ENCODE data around the gene SELENOP.
"Not testable (repeated sequence)": the region's sequence is repeated elsewhere in the genome, so short reads cannot be mapped to it uniquely, and the experiment has no call there.

Gene SELENOP

GRCh38 chr5:42811591-42812446 lies at the start of gene SELENOP:
Gene SELENOP (minus strand): TSS chr5:42811892. CDS start chr5:42808353, 3,539 bp downstream.
- DNase-seq = no peak

- DNase-seq = no peak
Observed at GRCh38 chr5:42858687-42859086, 47.0 kb upstream of the SELENOP start.

GRCh38 chr5:42858031-42858643 lies 46.4 kb upstream of the SELENOP start:
- no peak for DNase-seq

DNA sequence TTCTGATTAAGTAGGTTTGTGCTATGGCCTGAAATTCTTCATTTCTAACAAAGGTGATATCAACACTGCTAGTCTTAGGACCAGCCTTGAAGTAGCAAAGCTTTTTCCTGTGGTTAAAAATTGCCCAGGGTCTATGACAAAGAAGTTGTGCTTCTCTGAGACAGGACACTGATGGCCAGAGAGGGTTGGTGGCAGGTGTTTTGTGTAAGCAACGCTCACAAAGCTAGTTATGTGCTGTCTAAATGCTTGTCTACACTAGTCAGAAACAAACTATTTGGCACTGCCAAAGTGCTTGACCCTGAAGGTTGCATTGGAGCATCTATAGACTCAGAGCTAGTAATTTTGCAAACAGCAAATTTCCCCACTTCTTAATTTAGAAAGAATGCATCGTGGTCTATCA lies 44.1 kb upstream of the SELENOP start:
- no peak for DNase-seq

DNA sequence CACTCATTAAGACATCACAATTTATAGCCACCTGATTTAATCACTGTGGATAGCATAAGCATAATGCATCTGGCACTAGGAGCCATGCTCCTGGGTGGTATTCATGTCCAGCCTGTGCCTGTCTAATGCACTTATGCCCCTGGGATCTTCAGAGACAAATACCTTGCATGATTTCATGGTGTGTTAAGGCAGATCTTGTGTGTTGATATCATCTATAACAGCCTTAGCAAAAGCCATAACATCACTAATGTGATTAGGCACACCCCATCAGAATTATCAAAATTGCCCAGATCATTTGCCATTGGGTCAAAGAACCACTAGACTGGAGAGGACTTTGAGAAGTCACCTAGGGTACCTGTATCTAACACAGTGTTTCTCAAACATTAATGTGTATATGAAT lies 43.7 kb upstream of the SELENOP start:
- DNase-seq = no peak

- DNase-seq = no peak
Observed at GRCh38 chr5:42854795-42855194, 43.1 kb upstream of the SELENOP start.

GRCh38 chr5:42852826-42853225 lies 41.1 kb upstream of the SELENOP start:
- no peak for DNase-seq

GRCh38 chr5:42851481-42851880 lies 39.8 kb upstream of the SELENOP start:
- DNase-seq = no peak

DNA sequence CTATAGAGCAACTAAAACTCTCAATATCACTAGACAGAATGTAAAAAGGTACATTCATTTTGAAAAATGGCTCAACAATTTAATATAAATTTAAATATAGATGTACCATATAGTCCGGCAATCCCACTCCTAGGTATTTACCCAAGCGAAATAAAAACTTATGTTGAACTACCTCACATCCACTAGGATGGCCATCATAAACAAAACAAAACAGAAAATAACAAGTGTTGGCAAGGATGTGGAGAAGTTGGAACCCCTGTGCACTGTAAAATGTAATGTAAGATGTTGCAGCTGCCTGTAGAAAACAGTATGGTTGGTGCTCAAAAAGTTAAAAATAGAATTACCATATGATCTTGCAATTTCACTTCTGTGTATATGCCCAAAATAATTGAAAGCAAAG lies 36.9 kb upstream of the SELENOP start:
- DNase-seq = no peak

GRCh38 chr5:42844408-42844807 lies 32.7 kb upstream of the SELENOP start:
- DNase-seq = not testable (repeated sequence)

DNA sequence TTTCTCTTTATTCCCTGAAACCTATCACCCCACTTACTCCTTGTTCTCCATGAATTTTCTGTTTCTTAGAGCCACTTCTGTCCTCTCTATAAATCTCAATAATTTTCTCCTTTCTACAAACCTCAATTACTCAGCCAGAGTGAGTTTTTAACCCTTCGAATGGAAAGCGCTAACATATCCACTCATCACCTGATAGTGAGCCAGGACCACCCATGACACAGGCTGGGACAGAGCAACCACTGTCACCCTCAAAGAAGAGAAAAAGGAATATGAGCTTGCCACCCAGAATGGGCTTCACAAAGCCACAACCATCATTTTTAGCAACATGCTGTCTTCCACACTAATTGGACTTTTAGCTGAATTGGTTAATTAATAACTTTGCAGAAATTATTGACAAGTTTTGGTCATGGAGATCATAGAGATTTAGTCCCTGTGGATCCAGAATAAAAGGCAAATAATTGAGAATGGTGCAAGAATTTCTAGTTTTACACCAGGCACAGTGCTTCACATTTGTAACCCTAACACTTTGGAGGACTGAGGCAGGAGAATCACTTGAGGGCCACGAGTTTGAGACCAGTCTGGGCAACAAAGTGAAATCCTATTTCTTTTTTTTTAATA lies 32.1 kb upstream of the SELENOP start:
- DNase-seq = no peak

GRCh38 chr5:42842921-42843641 lies 31.4 kb upstream of the SELENOP start:
- DNase-seq = no peak

GRCh38 chr5:42840842-42841567 lies 29.3 kb upstream of the SELENOP start:
- DNase-seq = no peak

DNA sequence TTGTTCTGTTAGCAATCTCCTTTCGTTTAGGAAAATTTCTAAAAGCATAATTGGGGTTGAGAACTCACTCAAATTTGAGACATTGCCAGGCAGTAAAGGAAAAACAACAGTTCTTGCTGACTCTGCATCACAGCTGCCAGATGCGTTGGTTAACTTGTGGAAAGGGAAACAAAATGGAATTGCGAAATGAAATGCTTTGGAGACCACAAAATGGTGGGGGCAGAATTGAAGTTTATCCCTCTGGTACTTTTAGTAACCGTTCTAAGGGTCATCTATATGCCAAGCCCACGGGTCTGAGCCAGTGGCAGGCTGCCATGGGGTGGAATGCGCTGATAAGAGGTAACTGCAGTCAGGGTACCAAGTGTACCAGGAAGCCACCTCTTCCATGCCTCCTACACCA lies 28.6 kb upstream of the SELENOP start:
- no peak for DNase-seq

DNA sequence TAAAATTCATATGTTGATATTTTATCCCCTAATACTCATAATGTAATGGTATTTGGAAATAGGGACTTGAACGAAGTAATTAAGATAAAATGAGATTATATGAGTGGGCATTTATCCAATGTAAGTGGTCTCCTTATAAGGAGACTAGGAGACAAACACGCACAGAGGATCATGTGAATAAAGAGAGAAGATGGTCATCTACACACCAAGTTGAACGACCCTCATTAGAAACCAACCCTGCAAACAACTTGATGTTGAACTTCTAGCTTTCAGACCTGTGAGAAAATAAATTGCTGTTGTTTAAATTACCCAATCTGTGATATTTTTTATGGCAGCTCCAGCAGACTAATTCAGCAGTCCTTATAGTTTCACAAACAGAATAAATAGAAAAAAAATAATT lies 27.5 kb upstream of the SELENOP start:
- no peak for DNase-seq

GRCh38 chr5:42837601-42838000 lies 25.9 kb upstream of the SELENOP start:
- no peak for DNase-seq

DNA sequence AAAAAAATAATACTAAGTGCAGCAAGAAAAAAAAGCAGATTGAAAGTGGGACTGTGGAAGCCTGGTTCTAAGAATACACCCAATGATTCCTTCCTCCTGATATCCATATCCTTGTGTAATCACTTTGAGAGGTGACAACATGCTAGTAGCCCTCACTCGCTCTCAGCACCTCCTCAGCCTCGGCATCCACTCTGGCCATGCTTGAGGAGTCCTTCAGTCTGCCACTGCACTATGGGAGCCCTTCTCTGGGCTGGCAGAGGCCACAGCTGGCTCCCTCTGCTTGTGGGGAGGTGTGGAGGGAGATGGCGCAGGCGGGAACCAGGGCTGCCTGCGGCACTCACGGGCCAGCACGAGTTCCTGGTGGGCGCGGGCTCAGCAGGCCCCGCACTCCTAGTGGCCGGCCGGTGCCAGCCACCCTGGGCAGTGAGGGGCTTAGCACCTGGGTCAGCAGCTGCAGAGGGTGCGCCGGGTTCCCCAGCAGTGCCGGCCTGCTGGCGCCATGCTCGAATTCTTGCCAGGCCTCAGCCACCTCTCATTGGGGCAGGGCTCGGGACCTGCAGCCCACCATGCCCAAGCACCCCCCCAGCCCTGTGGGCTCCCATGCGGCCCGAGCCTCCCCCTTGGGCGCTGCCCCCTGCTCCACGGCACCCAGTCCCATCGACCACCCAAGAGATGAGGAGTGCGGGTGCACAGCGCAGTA lies 24.5 kb upstream of the SELENOP start:
- no peak for DNase-seq

DNA sequence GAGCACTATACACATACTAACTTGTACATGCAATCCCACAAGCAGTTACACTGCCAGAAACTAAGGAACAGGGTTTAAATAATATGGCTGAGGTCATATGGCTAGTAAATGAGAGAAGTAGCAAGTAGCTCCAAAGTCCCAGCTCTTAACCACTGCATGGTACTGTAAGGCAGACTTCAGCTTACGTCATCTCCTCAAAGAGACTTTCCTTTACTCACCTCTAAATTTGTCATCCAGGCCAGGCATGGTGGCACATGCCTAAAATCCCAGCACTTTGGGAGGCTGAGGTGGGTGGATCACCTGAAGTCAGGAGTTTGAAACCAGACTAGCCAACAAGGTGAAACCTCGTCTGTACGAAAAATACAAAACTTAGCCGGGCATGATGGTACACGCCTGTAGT lies 20.4 kb upstream of the SELENOP start:
- no peak for DNase-seq

DNA sequence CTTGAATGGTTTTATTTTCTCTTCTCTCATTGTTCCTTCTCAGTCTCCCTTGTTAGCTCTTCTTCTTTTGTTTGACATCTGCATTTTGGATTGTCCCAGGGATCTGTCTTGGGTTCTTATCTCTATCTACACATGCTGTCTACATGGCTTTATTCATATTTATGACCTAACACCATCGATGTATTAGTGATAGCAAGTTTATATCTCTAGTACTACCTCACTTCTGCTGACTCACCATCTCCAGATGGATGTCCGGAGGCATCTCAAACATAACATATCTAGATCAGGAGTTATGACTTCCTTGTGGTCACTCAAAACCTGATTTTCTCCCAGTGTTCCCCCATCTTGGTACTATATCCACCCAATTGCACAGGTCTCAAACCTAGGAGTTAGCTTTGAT lies 19.2 kb upstream of the SELENOP start:
- no peak for DNase-seq

- no peak for DNase-seq
Observed at GRCh38 chr5:42828671-42829070, 17.0 kb upstream of the SELENOP start.

DNA sequence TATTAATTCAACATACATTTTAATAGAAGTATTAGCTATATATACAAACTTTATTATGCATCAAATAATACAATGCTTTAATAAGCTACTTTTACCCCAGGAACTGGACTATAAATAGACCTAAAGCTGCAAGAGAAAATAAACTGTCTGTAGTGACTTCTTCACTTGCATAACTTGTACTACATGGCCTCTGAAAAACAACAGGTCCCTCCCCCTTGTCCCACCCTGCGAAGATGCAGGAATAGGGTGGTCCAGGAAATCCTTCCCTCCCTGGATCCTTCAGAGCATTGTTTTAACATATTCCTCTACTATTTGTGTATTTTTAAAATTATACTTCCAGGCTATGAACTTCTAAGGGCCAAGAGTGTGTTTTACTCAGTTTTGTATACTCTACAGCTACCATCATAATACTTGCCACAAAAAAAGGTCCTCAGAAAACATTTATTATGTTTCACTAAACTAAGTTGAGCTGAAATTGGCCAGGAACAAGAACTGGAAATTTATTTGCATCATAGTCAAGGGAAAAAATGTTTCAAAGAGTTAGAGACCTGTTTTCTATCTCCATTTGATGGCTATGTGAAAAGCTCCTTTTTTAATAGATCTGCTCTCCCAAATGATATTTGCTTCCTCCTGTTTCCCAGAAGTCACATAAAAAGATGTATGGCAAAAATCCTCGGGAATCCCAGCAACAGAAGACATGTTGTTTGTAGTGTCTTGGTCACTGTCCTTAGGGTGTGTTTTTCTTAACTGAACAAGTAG lies 15.2 kb upstream of the SELENOP start:
- no peak for DNase-seq

All from stimulated activated CD4-positive, alpha-beta T cell treated with anti-CD3 and anti-CD28 coated beads, Interleukin-12 subunit alpha, Interleukin-12 subunit beta, amount 100 ng/mL, for 4 hours (primary cell).